Lower leg skin (tissue), 3 donors: ENCODE results near the gene CSNK1D.

Experiments used
- POLR2A ChIP-seq, 2 donors: fragments of 450-650 bp; IDR thresholded peaks; one replicate each; pipeline ENCODE4 v1.6.1; 2016 to 2017; ENCODE audit warnings: antibody characterized with exemption in 2 of 2, mild to moderate bottlenecking in 1 of 2, moderate library complexity in 1 of 2
- TF ChIP-seq, protein P1 (sequence below), 3 donors: fragments of 450-650 bp; IDR thresholded peaks; one replicate each; pipeline ENCODE4 v1.5.1; 2016; ENCODE audit warnings: antibody characterized with exemption in 3 of 3, mild to moderate bottlenecking in 3 of 3, moderate library complexity in 2 of 3

DNA sequence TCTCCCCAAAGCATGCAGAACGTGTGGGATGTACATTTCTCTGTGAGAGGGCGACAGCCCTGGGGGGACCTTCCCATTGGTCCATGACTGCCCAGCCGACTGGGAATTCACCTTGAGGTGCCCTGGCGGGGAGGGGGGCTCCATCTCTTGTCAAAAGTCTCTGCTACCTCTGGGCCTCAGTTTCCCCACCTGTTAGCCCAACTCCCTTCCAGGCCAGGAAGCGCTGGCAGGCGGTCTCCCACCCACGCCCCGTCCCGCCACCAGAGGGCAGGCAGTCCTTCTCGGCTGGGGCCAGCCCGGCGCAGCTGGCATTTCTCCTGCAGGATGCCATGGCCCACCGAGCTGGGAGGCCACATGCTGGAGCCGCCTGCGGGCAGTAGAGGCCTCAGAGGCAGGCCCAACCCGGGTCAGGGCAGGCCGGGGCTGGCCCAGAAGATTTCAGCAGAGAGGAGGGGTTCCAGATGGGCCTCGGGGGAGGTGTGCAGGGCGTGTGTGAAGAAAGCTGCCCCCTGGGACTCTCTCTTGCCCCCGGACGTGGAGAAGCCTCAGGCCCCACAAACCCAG is 27.3 kb upstream of the CSNK1D start:
- no peak for TF ChIP-seq POLR2A (IDR thresholded peaks at IDR 0.05)
- TF ChIP-seq, protein P1, sequence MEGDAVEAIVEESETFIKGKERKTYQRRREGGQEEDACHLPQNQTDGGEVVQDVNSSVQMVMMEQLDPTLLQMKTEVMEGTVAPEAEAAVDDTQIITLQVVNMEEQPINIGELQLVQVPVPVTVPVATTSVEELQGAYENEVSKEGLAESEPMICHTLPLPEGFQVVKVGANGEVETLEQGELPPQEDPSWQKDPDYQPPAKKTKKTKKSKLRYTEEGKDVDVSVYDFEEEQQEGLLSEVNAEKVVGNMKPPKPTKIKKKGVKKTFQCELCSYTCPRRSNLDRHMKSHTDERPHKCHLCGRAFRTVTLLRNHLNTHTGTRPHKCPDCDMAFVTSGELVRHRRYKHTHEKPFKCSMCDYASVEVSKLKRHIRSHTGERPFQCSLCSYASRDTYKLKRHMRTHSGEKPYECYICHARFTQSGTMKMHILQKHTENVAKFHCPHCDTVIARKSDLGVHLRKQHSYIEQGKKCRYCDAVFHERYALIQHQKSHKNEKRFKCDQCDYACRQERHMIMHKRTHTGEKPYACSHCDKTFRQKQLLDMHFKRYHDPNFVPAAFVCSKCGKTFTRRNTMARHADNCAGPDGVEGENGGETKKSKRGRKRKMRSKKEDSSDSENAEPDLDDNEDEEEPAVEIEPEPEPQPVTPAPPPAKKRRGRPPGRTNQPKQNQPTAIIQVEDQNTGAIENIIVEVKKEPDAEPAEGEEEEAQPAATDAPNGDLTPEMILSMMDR (IDR thresholded peaks at IDR 0.05) = no peak
